OCI-LY7 (cell line): ENCODE results near the gene MAPK8IP1. TPM values are rescaled to one million over a fixed set of nuclear protein-coding genes. Genes with fewer than 3 reads are reported as not detected.

Source experiments
- BruUV-seq: library from RNA; stranded (reverse); fragments of 400-500 nt; replicated peaks from 2 replicates; lab custom pipeline; 2021; lab: Mats Ljungman, UMichigan
- CTCF ChIA-PET: fragments of 300-600 bp; sonication (Branson Sonifier 250); formaldehyde crosslinking; loops from one replicate; lab custom pipeline; 2022; ENCODE audit warnings: antibody characterized with exemption; ENCODE audit not compliant: unreplicated experiment; lab: Charles Lee
- POLR2A ChIA-PET: fragments of 300-600 bp; sonication (Branson Sonifier 250); formaldehyde crosslinking; loops from one replicate; lab custom pipeline; 2022; ENCODE audit warnings: antibody characterized with exemption; lab: Charles Lee
- DNase-seq: peaks from one replicate; pipeline ENCODE4 v3.0.0-alpha.2; 2015; ENCODE audit warnings: low spot score
- H2AFZ ChIP-seq: fragments of 200-600 bp; sonication (generic), shearing (Covaris generic); 2 replicates; pipeline ENCODE4 v1.6.1; 2014; ENCODE audit warnings: mild to moderate bottlenecking, antibody characterized with exemption, low read length, moderate library complexity
- H3K27ac ChIP-seq: fragments of 200-600 bp; sonication (generic); 2 replicates; pipeline ENCODE4 v1.5.1; 2014; ENCODE audit warnings: mixed run types, low read depth, mild to moderate bottlenecking, moderate library complexity, low read length, inconsistent platforms; ENCODE audit not compliant: poor library complexity, severe bottlenecking
- H3K36me3 ChIP-seq: fragments of 200-600 bp; sonication (generic); 2 replicates; pipeline ENCODE4 v1.6.1; 2014; ENCODE audit warnings: mild to moderate bottlenecking, antibody characterized with exemption, low read length, moderate library complexity, mixed read lengths; ENCODE audit not compliant: insufficient read depth
- H3K4me1 ChIP-seq: fragments of 200-600 bp; sonication (generic); 2 replicates; pipeline ENCODE4 v1.5.1; 2014; ENCODE audit warnings: mild to moderate bottlenecking, low read length; ENCODE audit not compliant: insufficient read depth, poor library complexity, severe bottlenecking
- H3K4me2 ChIP-seq: fragments of 200-600 bp; sonication (generic); 2 replicates; pipeline ENCODE4 v1.6.1; 2014; ENCODE audit warnings: mild to moderate bottlenecking, low read length
- H3K4me3 ChIP-seq: fragments of 200-600 bp; sonication (generic); 2 replicates; pipeline ENCODE4 v1.5.1; 2014; ENCODE audit warnings: mild to moderate bottlenecking, low read depth, low read length; ENCODE audit not compliant: poor library complexity, severe bottlenecking
- H3K79me2 ChIP-seq: fragments of 200-600 bp; sonication (generic); 2 replicates; pipeline ENCODE4 v1.6.1; 2016; ENCODE audit warnings: low read depth, mild to moderate bottlenecking, low read length, moderate library complexity, mixed read lengths; ENCODE audit not compliant: insufficient read depth
- H3K9me2 ChIP-seq: fragments of 200-600 bp; sonication (generic); 2 replicates; pipeline ENCODE4 v1.6.1; 2016; ENCODE audit warnings: mild to moderate bottlenecking, low read length, mixed read lengths; ENCODE audit not compliant: insufficient read depth
- H3K9me3 ChIP-seq: fragments of 200-600 bp; sonication (generic); 2 replicates; pipeline ENCODE4 v1.6.1; 2014; ENCODE audit warnings: mild to moderate bottlenecking, mixed run types, low read length, mixed read lengths
- H4K20me1 ChIP-seq: fragments of 200-600 bp; sonication (generic); 2 replicates; pipeline ENCODE4 v1.6.1; 2014; ENCODE audit warnings: mild to moderate bottlenecking, antibody characterized with exemption, low read length, moderate library complexity, mixed read lengths; ENCODE audit not compliant: insufficient read depth
- CTCF ChIP-seq: fragments of 200-600 bp; sonication (generic); conservative IDR thresholded peaks from 2 replicates; pipeline ENCODE4 v1.5.1; 2014; ENCODE audit warnings: mild to moderate bottlenecking, antibody characterized with exemption, low read length, moderate library complexity, mixed read lengths
- EZH2phosphoT487 ChIP-seq: fragments of 200-600 bp; sonication (generic); IDR thresholded peaks from 2 replicates; pipeline ENCODE4 v1.6.1; 2018; ENCODE audit warnings: low read depth, borderline replicate concordance, mild to moderate bottlenecking, mixed run types, antibody characterized with exemption, low read length, moderate library complexity, mixed read lengths
- intact Hi-C: fragments of 100-400 bp; cut with micrococcal nuclease; formaldehyde crosslinking; loops from one replicate; pipeline ENCODE4 v1.10.0; 2022; ENCODE audit not compliant: unreplicated experiment
- total RNA-seq, 2 experiments: library from RNA; depleted of rRNA in 1 of 2; stranded (reverse); fragments of >200 nt in 1 of 2; shearing (Covaris generic) in 1 of 2; gene quantifications; 2 replicates each; pipeline ENCODE4 v1.2.3, GENCODE V29; 2014 to 2022

The MAPK8IP1 gene
- total RNA-seq, 2 experiments from 2014 or later, result 2.2 TPM

- Histone ChIP-seq H3K9me3 (no peaks in the 10 kb centered on the region), H3K4me1 (no peaks in the 10 kb centered on the region), H2AFZ (no peak overlapping the region), H4K20me1 (no peaks in the 10 kb centered on the region), H3K9me2 (no peaks in the 10 kb centered on the region), H3K4me3 (no peak overlapping the region), H3K27ac (no peak overlapping the region), H3K36me3 (peaks cover 33% of the 10 kb centered on the region), H3K79me2 (no peaks in the 10 kb centered on the region), H3K4me2 (no peak overlapping the region)
- intact Hi-C loops, result no loop called here
- no TSS peak for BruUV-seq
- ChIA-PET CTCF (no interaction called here), POLR2A (no interaction called here)
- TF ChIP-seq CTCF, result no peak
- TF ChIP-seq EZH2phosphoT487, result no peak
- no peak for DNase-seq
Observed at GRCh38 chr11:45907911-45908370, 22.5 kb downstream of the MAPK8IP1 start.

GRCh38 chr11:45909594-45910475, 24.4 kb downstream of the MAPK8IP1 start:
- H3K36me3 ChIP-seq, result peaks cover 52% of the 10 kb centered on the region
- H3K4me3 ChIP-seq, result no peak overlapping the region
- no peak for DNase-seq
- TF ChIP-seq CTCF (no peak), EZH2phosphoT487 (no peak)
- BruUV-seq, result no TSS peak
- ChIA-PET CTCF (no interaction called here), POLR2A (no interaction called here)
- no peak overlapping the region for H2AFZ ChIP-seq
- H3K79me2 ChIP-seq, result no peaks in the 10 kb centered on the region
- no peaks in the 10 kb centered on the region for H3K9me2 ChIP-seq
- H3K9me3 ChIP-seq, result no peaks in the 10 kb centered on the region
- H3K4me2 ChIP-seq, result no peak overlapping the region
- no peaks in the 10 kb centered on the region for H3K4me1 ChIP-seq
- no peaks in the 10 kb centered on the region for H4K20me1 ChIP-seq
- intact Hi-C loops, result no loop called here
- no peak overlapping the region for H3K27ac ChIP-seq

- POLR2A ChIA-PET, result no interaction called here
- Histone ChIP-seq H3K4me2 (no peak overlapping the region), H3K27ac (no peak overlapping the region), H3K36me3 (peaks cover 57% of the 10 kb centered on the region), H3K9me2 (no peaks in the 10 kb centered on the region), H3K9me3 (no peaks in the 10 kb centered on the region), H3K79me2 (no peaks in the 10 kb centered on the region), H4K20me1 (no peaks in the 10 kb centered on the region), H2AFZ (no peak overlapping the region), H3K4me3 (no peak overlapping the region), H3K4me1 (no peaks in the 10 kb centered on the region)
- TF ChIP-seq EZH2phosphoT487, result no peak
- no peak for TF ChIP-seq CTCF
- BruUV-seq, result no TSS peak
- intact Hi-C loops, result no loop called here
- CTCF ChIA-PET, result no interaction called here
- no peak for DNase-seq
Observed at GRCh38 chr11:45910623-45911022, 25.2 kb downstream of the MAPK8IP1 start.
